ENCODE data around the gene LGALS7. TPM values are rescaled to one million over a fixed set of nuclear protein-coding genes. Genes with fewer than 3 reads are reported as not detected.
"Not testable (repeated sequence)": the region's sequence is repeated elsewhere in the genome, so short reads cannot be mapped to it uniquely, and the experiment has no call there.

LGALS7 gene
- total and polyA plus RNA-seq, 2 of the 4 experiments (the other 2 are of a cell fraction), result not detected

GRCh38 chr19:38799104-38799503 lies 25.8 kb upstream of the LGALS7 start:
- peaks cover 2% of the 10 kb centered on the region; the same call in 1 of the 2 replicates for H3K27me3 ChIP-seq (ENCODE audit: control insufficient read depth, insufficient read depth, low read length)
- H3K9me3 ChIP-seq (ENCODE audit: control insufficient read depth, insufficient read depth, low read length), result no peaks in the 10 kb centered on the region
- peak overlapping the region; percentile 62 for H4K91ac ChIP-seq (ENCODE audit: insufficient read depth, low read depth, low read length)
- intact Hi-C loops (cut with micrococcal nuclease), result loop anchor here (1.0 kb wide), 1 partner anchor 32 kb away; the partner anchor contains the start of gene ECH1
- no peak overlapping the region for H3K4me3 ChIP-seq (ENCODE audit: insufficient read depth, low read depth, low read length)
- H3K9me1 ChIP-seq (ENCODE audit: insufficient read depth, low read length), result peaks cover 5% of the 10 kb centered on the region; the same call in 1 of the 2 replicates
- H3K9ac ChIP-seq (ENCODE audit: low read depth, low read length), result no peak overlapping the region
- H3K4ac ChIP-seq (ENCODE audit: low read depth, low read length), result peak overlapping the region; percentile 93; the same call in 1 of the 2 replicates
- ChIA-PET POLR2A (ENCODE audit: unreplicated experiment) (interaction anchor here (0.6 kb wide), 1 partner anchor 87 kb away, joined by 4 read pairs; no protein-coding TSS in a partner anchor), CTCF (interaction anchor here (1.2 to 1.4 kb wide), 2 partner anchors 30 to 396 kb away, joined by 3 read pairs; no protein-coding TSS in a partner anchor)
- BruUV-seq (replicated peaks), result no TSS peak
- H2BK5ac ChIP-seq (ENCODE audit: low read depth, low read length, poor library complexity, severe bottlenecking), result peak overlapping the region; percentile 55
- ATAC-seq (ENCODE audit: low read depth) (peak; percentile 60), DNase-seq (peak; percentile 42)
- H3K4me1 ChIP-seq (ENCODE audit: control insufficient read depth, insufficient read depth, low read length), result 0 out of 2 replicates have a peak, but pooled peaks cover 2% of the 10 kb centered on the region
- no peak overlapping the region; the same call in 1 of the 2 replicates for H3K18ac ChIP-seq (ENCODE audit: low read depth, low read length)
- in situ Hi-C loops (cut with MboI; ENCODE audit: low sequenced_read_pairs), result no loop called here
- peak overlapping the region; percentile 21 to 80; a peak in 3 of 4 replicates for H4K8ac ChIP-seq (ENCODE audit: low read depth in 2 of 2, low read length in 2 of 2)
- no peak overlapping the region for H2AFZ ChIP-seq (replicated peaks; ENCODE audit: low read length, poor library complexity)
- no peak for TF ChIP-seq MAZ (IDR thresholded peaks at IDR 0.05; ENCODE audit: borderline replicate concordance, low read depth, low read length)
- TF ChIP-seq CEBPB (IDR thresholded peaks at IDR 0.05; ENCODE audit: low read depth, low read length), result no peak
- TF ChIP-seq ELK1 (IDR thresholded peaks at IDR 0.05; ENCODE audit: borderline replicate concordance, low read depth, low read length), result no peak
- no peak for TF ChIP-seq POLR2A (IDR thresholded peaks at IDR 0.05; ENCODE audit: low read depth, low read length)
- no peaks in the 10 kb centered on the region for H3K79me1 ChIP-seq (ENCODE audit: low read depth in 1 of 2, low read length in 2 of 2)
- no peak overlapping the region; the same call in 1 of the 2 replicates for H3K56ac ChIP-seq (ENCODE audit: extremely low read depth, insufficient read depth, low read length)
- no peak overlapping the region for H2AK9ac ChIP-seq (replicated peaks; ENCODE audit: low read depth, low read length, poor library complexity)
- no peaks in the 10 kb centered on the region for H3K36me3 ChIP-seq (ENCODE audit: control insufficient read depth, insufficient read depth, low read length)
- H4K20me1 ChIP-seq (ENCODE audit: insufficient read depth, low read length), result no peaks in the 10 kb centered on the region; the same call in 1 of the 2 replicates
- no peak overlapping the region for H3K23ac ChIP-seq (ENCODE audit: low read depth, low read length)
- dilution Hi-C loops (cut with HindIII; ENCODE audit: low sequenced_read_pairs, unreplicated experiment), result no loop called here
- H2BK15ac ChIP-seq (ENCODE audit: low read depth, low read length), result peak overlapping the region; percentile 34; the same call in 1 of the 3 replicates
- peak overlapping the region; percentile 87; the same call in 1 of the 2 replicates for H3K14ac ChIP-seq (replicated peaks; ENCODE audit: low read depth, low read length)
- no peak overlapping the region for H4K5ac ChIP-seq (ENCODE audit: low read depth, low read length)
- 0 out of 2 replicates have a peak overlapping the region, but pooled peaks have one; percentile 23 for H2AK5ac ChIP-seq (ENCODE audit: low read depth, low read length)
- H2BK20ac ChIP-seq (ENCODE audit: low read depth, low read length), result 0 out of 2 replicates have a peak overlapping the region, but pooled peaks have one; percentile 72
- H3K4me2 ChIP-seq (ENCODE audit: low read depth, low read length), result no peak overlapping the region
- WGBS, 2 experiments (ENCODE audit: extremely low coverage in 2 of 2, insufficient read length in 1 of 2), result no CpG with 5 or more reads among the region's 10 CpGs
- H3K27ac ChIP-seq (ENCODE audit: insufficient read depth, low read length), result peak overlapping the region; percentile 63; the same call in 1 of the 2 replicates
- peak overlapping the region; percentile 83 for H2BK120ac ChIP-seq (ENCODE audit: low read depth, low read length)

GRCh38 chr19:38797781-38798180 lies 24.5 kb upstream of the LGALS7 start:
- H4K20me1 ChIP-seq (ENCODE audit: insufficient read depth, low read length); H3K27ac ChIP-seq (ENCODE audit: insufficient read depth, low read length); H3K4ac ChIP-seq (ENCODE audit: low read depth, low read length); H2AFZ ChIP-seq (replicated peaks; ENCODE audit: low read length, poor library complexity); H2AK9ac ChIP-seq (replicated peaks; ENCODE audit: low read depth, low read length, poor library complexity); BruUV-seq (replicated peaks); H2BK5ac ChIP-seq (ENCODE audit: low read depth, low read length, poor library complexity, severe bottlenecking); CTCF ChIA-PET; H2BK15ac ChIP-seq (ENCODE audit: low read depth, low read length); H4K8ac ChIP-seq (ENCODE audit: low read depth in 2 of 2, low read length in 2 of 2); DNase-seq; intact Hi-C loops (cut with micrococcal nuclease); H3K36me3 ChIP-seq (ENCODE audit: control insufficient read depth, insufficient read depth, low read length); H3K4me1 ChIP-seq (ENCODE audit: control insufficient read depth, insufficient read depth, low read length); H3K9ac ChIP-seq (ENCODE audit: low read depth, low read length); H3K56ac ChIP-seq (ENCODE audit: extremely low read depth, insufficient read depth, low read length); H2AK5ac ChIP-seq (ENCODE audit: low read depth, low read length); POLR2A ChIA-PET (ENCODE audit: unreplicated experiment); H4K5ac ChIP-seq (ENCODE audit: low read depth, low read length); ATAC-seq (ENCODE audit: low read depth); H2BK20ac ChIP-seq (ENCODE audit: low read depth, low read length); H3K23ac ChIP-seq (ENCODE audit: low read depth, low read length); H3K9me3 ChIP-seq (ENCODE audit: control insufficient read depth, insufficient read depth, low read length); H3K14ac ChIP-seq (replicated peaks; ENCODE audit: low read depth, low read length); H3K4me2 ChIP-seq (ENCODE audit: low read depth, low read length); H4K91ac ChIP-seq (ENCODE audit: insufficient read depth, low read depth, low read length); H2BK120ac ChIP-seq (ENCODE audit: low read depth, low read length); in situ Hi-C loops (cut with MboI; ENCODE audit: low sequenced_read_pairs); dilution Hi-C loops (cut with HindIII; ENCODE audit: low sequenced_read_pairs, unreplicated experiment); H3K27me3 ChIP-seq (ENCODE audit: control insufficient read depth, insufficient read depth, low read length); H3K18ac ChIP-seq (ENCODE audit: low read depth, low read length); H3K79me1 ChIP-seq (ENCODE audit: low read depth in 1 of 2, low read length in 2 of 2); H3K9me1 ChIP-seq (ENCODE audit: insufficient read depth, low read length); H3K4me3 ChIP-seq (ENCODE audit: insufficient read depth, low read depth, low read length): not testable (repeated sequence)
- WGBS, 2 experiments (ENCODE audit: extremely low coverage in 2 of 2, insufficient read length in 1 of 2), result no CpG with 5 or more reads among the region's 33 CpGs
